GM18870 (cell line): ENCODE results near the gene SGK1.
"Not testable (repeated sequence)": the region's sequence is repeated elsewhere in the genome, so short reads cannot be mapped to it uniquely, and the experiment has no call there.

ENCODE experiments used
- ATAC-seq: cut with Tn5 transposase; IDR thresholded peaks from one replicate; pipeline ENCODE4 v1.9.1; 2021; ENCODE audit warnings: moderate library complexity; ENCODE audit not compliant: unreplicated experiment

Gene SGK1

GRCh38 chr6:134328792-134329191, 10.9 kb upstream of the SGK1 start:
- no peak for ATAC-seq

- ATAC-seq = no peak
Observed at GRCh38 chr6:134328138-134328537, 10.2 kb upstream of the SGK1 start.

GRCh38 chr6:134326192-134326591, 8.3 kb upstream of the SGK1 start:
- ATAC-seq = not testable (repeated sequence)

GRCh38 chr6:134324766-134325165, 6.9 kb upstream of the SGK1 start:
- no peak for ATAC-seq

- ATAC-seq = no peak
Observed at GRCh38 chr6:134324141-134324540, 6.2 kb upstream of the SGK1 start.

- no peak for ATAC-seq
Observed at GRCh38 chr6:134323698-134324097, 5.8 kb upstream of the SGK1 start.

- ATAC-seq = no peak
Observed at GRCh38 chr6:134323294-134323693, 5.4 kb upstream of the SGK1 start.

- no peak for ATAC-seq
Observed at GRCh38 chr6:134322216-134322615, 4.3 kb upstream of the SGK1 start.

GRCh38 chr6:134321246-134321645, 3.3 kb upstream of the SGK1 start:
- ATAC-seq = no peak

GRCh38 chr6:134319686-134320085, 1.8 kb upstream of the SGK1 start:
- not testable (repeated sequence) for ATAC-seq

- ATAC-seq = no peak
Observed at GRCh38 chr6:134318974-134319281, 1.0 kb upstream of the SGK1 start.

- no peak for ATAC-seq
Observed at GRCh38 chr6:134318236-134318973, 493 bp upstream of the SGK1 start.

GRCh38 chr6:134316733-134317431, 1.0 kb downstream of the SGK1 start:
- no peak for ATAC-seq

- no peak for ATAC-seq
Observed at GRCh38 chr6:134315974-134316441, 1.9 kb downstream of the SGK1 start.

- ATAC-seq = no peak
Observed at GRCh38 chr6:134315189-134315588, 2.7 kb downstream of the SGK1 start.

- ATAC-seq = no peak
Observed at GRCh38 chr6:134314006-134314821, 3.7 kb downstream of the SGK1 start.

- ATAC-seq = no peak
Observed at GRCh38 chr6:134312038-134312660, 5.8 kb downstream of the SGK1 start.

GRCh38 chr6:134310817-134311216, 7.1 kb downstream of the SGK1 start:
- no peak for ATAC-seq

- no peak for ATAC-seq
Observed at GRCh38 chr6:134309983-134310605, 7.8 kb downstream of the SGK1 start.

- no peak for ATAC-seq
Observed at GRCh38 chr6:134309227-134309626, 8.7 kb downstream of the SGK1 start.

- ATAC-seq = no peak
Observed at GRCh38 chr6:134308800-134309199, 9.1 kb downstream of the SGK1 start.
